ENCODE data around the gene CYP3A5.
"Not testable (repeated sequence)": the region's sequence is repeated elsewhere in the genome, so short reads cannot be mapped to it uniquely, and the experiment has no call there.

CYP3A5 gene

GRCh38 chr7:99679400-99680191, at the start of gene CYP3A5:
Gene CYP3A5 (minus strand): TSS chr7:99679996. CDS start chr7:99679896, 100 bp downstream.
- no peak for DNase-seq

GRCh38 chr7:99728615-99729014, 48.8 kb upstream of the CYP3A5 start:
- DNase-seq: no peak

- not testable (repeated sequence) for DNase-seq
Observed at GRCh38 chr7:99723201-99723600, 43.4 kb upstream of the CYP3A5 start.

- DNase-seq: no peak
Observed at GRCh38 chr7:99720800-99721595, 41.2 kb upstream of the CYP3A5 start.

DNA sequence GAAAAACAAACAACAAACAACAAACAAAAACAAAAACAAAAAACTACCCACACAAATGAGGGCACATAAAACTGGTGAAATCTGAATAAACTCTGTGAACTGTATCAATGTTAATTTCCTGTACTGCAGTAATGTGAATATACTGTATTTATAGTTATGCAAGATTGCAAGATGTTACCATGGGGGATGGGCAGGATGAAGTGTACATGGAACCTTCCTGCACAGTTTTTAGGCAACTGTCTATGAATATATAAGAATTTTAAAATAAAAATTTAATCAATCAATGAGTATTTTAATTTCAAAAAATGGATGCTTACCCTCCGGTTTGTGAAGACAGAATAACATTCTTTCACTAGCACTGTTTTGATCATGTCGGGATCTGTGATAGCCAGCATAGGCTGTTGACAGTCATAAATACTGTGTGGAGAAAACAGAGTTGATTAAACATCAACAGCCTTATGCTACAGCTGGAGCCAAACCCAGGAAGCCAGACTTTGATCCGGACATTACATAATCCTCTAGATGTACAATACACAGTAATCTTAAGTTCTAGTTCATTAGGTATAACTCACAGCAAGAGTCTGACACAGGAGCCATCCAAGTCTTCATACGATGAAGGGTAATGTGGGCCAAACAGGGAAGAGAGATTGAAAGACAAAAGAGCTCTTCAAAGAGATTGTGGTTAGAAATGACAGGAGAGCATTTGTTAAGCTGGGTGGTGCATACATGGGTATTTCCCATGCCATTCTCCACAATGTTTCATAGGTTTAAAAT, 40.4 kb upstream of the CYP3A5 start:
- DNase-seq: no peak

DNA sequence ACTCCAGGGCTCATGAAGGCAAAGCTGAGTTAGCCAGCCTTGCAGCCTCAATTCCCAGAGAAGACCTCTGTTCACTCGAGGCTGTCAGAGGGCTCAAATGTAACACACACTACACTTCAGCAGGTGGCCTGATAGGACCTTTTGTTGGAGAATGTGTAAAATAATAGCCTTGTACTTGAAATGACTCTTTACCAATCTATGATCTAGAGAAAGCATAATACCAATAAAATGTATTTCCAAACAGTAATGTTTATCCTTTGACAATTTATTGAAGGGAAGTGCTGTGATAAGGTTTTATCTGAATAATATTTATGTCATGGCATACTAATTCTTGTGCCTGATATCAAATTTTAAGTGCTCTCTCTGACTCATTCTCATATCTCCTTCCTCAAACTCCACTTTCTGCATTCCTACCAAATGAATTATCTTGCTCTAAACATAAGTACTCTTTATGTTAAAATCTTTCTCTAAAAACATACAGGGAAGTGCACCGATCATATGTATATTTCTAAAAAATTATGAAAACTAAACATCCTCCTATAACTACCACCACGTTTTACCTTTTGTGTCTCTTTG, 34.3 kb upstream of the CYP3A5 start:
- DNase-seq: no peak

- DNase-seq: no peak
Observed at GRCh38 chr7:99709838-99710578, 30.2 kb upstream of the CYP3A5 start.

DNA sequence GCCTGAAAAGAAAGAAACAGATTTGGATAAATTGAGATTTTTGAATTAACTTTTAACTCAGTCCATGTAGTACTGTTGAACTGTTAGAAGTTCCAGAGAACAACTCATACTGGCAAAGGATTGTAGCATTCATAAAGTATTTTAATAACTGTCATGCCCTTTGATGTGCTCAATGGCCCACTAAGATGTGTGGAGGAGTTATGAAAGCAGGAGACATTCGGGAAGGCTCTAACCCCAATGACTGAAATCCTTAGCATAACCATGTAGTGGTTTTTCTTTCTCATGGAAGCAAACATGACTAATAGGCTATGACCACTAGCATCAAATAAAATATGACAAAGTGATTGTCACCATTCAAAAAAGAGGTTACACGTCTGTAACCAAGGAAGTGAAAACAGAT, 29.5 kb upstream of the CYP3A5 start:
- no peak for DNase-seq

DNA sequence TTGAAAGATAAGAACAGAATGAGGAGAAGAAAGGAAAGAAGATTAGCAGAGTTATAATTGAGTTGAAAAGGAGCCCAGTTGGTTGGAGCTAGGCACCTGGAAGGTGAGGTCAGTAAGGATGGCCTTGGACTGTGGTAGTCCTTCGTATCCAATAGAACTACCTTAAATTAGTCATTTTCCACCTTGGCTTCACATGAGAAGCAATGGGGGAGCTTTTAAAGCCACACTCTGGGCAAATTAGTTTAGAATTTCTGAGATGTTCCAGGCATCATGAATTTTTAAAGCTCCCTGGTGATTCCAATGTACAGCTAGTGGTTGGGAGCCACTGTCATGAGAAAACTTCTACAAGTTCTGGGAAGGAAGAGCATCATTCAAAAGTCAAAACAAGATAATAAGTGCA, 27.3 kb upstream of the CYP3A5 start:
- no peak for DNase-seq

- no peak for DNase-seq
Observed at GRCh38 chr7:99699946-99700345, 20.1 kb upstream of the CYP3A5 start.

- DNase-seq: not testable (repeated sequence)
Observed at GRCh38 chr7:99698867-99699730, 19.3 kb upstream of the CYP3A5 start.

GRCh38 chr7:99694912-99695304, 15.1 kb upstream of the CYP3A5 start:
- no peak for DNase-seq

GRCh38 chr7:99694201-99694911, 14.6 kb upstream of the CYP3A5 start:
- DNase-seq: peak; percentile 14

DNA sequence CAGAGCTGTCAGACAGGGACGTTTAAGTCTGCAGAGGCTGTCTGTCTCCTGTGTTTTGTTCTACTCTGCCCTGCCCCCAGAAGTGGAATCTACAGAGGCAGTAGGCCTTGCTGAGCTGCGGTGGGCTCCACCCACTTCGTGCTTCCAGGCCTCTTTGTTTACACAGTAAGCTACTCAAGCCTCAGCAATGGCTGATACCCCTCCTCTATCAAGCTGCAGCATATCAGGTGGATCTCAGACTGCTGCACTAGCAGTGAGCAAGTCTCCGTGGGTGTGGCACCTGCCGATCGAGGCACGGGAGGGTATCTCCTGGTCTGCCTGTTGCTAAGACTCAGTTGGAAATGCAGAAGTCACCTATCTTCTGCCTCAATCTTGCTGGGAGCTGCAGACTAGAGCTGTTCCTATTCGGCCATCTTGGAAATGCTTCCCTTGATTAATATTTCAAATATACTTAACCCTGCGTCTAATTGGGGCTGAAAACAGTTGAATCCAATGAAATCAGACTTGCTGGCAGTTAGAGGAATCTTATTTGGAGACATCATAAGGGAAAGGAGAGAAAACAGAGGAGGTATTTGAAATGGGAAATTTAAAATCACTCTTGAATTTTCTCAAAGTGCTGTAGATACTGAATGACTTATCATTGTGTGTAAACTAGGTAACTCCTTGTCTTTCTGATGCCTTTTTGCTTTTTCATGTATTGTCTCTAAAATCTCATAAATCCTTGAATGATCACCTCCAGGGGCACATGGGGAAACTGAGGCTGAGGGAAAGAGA, 13.8 kb upstream of the CYP3A5 start:
- peak; percentile 83 for DNase-seq

DNA sequence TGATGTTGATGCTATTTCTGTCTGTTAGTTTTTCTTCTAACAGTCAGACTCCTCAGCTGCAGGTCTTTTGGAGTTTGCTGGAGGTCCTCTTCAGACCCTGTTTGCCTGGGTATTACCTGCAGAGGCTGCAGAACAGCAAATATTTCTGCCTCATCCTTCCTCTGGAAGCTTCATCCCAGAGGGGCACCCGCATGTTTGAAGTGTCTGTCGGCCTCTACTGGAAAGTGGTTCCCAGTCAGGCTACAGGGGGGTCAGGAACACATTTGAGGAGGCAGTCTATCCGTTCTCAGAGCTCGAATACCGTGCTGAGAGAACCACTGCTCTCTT, 13.3 kb upstream of the CYP3A5 start:
- no peak for DNase-seq

GRCh38 chr7:99692563-99692962, 12.8 kb upstream of the CYP3A5 start:
- DNase-seq: not testable (repeated sequence)

DNA sequence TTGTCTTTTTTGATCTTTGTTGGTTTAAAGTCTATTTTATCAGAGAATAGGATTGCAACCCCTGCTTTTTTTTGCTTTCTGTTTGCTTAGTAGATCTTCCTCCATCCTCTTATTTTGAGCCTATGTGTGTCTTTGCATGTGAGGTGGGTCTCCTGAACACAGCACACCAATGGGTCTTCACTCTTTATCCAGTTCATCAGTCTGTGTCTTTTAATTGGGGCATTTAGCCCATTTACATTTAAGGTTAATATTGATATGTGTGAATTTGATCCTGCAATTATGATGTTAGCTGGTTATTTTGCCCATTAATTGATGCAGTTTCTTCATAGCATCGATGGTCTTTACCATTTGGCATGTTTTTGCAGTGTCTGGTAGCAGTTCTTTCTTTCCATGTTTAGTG, 11.9 kb upstream of the CYP3A5 start:
- not testable (repeated sequence) for DNase-seq

DNA sequence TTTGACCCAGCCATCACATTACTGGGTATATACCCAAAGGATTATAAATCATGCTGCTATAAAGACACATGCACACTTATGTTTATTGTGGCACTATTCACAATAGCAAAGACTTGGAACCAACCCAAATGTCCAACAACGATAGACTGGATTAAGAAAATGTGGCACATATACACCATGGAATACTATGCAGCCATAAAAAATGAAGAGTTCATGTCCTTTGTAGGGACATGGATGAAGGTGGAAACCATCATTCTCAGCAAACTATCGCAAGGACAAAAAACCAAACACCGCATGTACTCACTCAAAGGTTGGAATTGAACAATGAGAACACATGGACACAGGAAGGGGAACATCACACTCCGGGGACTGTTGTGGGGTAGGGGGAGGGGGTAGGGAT, 11.1 kb upstream of the CYP3A5 start:
- DNase-seq: not testable (repeated sequence)

DNA sequence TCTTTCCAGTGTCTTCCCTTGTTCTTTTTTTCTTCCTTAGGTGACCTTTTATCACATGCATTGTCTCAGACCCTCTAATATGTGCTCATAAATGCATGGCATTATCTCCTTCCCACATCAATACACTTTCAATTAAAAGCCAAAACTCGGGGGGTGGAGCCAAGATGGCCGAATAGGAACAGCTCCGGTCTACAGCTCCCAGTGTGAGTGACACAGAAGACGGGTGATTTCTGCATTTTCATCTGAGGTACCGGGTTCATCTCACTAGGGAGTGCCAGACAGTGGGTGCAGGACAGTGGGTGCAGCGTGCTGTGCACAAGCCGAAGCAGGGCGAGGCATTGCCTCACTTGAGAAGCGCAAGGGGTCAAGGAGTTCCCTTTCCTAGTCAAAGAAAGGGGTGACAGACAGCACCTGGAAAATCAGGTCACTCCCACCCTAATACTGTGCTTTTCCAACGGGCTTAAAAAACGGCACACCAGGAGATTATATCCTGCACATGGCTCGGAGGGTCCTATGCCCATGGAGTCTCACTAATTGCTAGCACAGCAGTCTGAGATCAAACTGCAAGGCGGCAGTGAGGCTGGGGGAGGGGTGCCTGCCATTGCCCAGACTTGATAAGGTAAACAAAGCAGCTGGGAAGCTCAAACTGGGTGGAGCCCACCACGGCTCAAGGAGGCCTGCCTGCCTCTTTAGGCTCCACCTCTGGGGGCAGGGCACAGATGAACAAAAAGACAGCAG, 6.2 kb upstream of the CYP3A5 start:
- peak; percentile 64 for DNase-seq

Data from hematopoietic multipotent progenitor cell treated with erythropoietin and hydrocortisone succinate and interleukin-3 and kit ligand, for 4 days (in vitro differentiated cells).